Measurements from ENCODE around the gene BCAS3.

The BCAS3 gene

DNA sequence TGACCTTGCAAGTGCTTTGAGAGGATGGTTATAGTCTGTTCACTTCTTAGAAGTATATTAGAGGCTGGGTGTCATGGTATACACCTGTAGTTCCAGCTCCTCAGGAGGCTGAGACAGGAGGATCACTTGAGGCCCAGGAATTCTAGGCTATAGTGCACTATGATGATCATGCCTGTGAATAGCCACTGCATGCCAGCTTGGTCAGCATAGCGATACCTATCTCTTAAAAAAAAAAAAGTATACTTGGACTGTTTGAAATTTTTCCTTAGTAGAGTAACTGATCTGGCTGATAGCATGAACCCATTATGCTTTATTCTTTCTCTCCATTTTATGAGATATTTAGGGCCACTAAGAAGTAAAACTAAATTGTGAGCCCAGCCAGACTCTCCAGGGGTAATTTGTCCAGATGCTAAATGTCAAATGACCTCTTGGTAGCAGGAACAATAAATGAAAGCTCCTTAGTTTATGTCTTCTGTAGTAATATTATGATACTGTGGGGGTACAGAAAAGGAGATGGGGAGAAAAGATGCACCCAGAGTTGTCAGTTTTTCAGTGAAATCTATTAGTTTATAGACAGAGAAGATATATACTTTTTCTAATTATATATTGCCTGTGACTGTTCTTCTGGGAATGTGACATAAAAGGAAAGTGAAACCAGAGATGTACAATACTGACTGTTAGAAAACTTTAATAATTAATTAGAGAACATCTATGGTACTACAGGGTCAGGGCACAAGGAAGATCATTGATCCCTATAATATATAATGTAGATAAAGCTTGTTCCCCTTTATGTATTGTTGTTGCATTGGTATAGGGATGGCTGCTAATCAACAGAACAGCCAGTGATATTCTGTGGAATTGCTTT, 386.7 kb downstream of the BCAS3 start:
- no peak for DNase-seq (ENCODE audit: low read depth in 2 of 2)

DNA sequence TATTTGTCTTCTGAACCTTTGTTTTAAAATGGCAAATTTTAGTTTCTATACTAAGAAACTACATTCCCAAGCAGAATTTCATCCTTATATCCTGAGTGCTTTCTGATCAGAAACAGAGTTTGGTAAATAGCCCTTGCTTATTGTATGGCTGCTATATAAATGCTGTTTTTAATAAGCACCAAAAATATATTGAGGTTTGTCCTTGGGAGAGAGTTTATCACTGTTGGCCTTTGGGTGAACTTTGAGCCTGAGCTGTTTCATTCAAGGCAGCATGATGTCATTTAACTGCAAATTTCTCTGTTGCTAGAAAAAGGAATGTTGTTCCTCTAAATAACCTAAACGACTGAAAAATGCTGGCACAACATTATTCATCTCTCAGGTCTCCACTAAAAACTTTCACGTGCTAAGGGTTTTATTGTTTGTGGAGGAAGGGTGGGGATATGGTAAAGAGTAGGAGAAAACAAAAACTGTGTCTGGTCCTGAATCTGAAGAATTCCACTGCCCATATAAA, 387.7 kb downstream of the BCAS3 start:
- DNase-seq (ENCODE audit: low read depth in 2 of 2) = peak; percentile 5 to 10

DNA sequence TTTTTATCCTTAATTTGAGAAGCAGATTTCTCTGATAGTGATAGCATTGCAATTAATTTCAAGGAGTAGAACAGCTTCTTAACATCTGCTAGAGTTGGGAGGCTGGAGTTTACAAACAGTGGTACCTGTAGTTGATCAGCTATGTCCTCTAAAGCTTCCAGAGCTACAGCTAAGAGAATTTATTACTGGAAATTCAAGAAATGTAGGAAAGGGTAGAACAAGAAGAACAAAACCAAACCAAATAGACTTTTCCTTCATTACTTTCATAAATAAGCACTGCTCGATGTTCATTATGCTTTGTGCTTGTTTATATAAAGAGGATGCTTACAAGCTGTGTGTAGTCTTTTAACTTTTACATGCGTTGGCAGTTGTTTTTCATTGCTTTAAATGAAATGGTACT, 388.4 kb downstream of the BCAS3 start:
- no peak for DNase-seq (ENCODE audit: low read depth in 2 of 2)

DNA sequence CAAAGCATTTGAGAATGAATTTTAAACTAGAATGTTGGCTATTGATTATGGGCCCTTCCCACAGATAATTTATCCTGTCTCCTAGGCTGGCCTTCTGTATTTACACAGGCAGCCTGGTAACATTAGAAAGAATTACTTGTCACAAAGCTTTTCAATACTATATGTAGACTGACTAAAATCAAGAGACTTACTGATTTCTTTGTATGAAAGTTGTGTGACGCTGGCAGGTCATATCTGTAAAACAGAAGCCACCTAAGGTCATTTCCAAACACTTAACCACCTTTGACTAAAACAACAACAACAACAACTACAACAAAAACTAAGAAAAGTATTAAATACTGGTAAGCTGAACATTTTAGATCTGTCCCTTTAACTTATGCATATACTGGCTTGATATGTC, 393.0 kb downstream of the BCAS3 start:
- no peak for DNase-seq (ENCODE audit: low read depth in 2 of 2)

DNA sequence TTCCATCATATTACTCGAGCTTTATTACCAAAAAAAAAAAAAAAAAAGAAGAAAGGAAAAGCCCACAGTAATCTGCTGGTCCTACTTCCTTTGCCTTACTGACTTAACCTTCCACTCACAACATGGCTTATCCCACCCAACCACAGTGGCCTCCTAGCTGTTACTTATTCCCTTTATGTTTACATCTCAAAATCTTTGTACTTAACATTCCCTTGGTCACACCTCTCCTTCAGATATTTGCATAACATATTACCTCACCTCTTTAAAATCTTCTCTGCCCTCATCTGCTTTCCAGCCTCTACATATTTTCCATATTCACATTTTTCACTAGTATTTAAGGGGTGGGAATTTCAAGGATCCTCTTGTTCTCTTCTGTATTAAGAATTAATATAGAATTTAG, 395.0 kb downstream of the BCAS3 start:
- DNase-seq (ENCODE audit: low read depth in 2 of 2) = no peak

DNA sequence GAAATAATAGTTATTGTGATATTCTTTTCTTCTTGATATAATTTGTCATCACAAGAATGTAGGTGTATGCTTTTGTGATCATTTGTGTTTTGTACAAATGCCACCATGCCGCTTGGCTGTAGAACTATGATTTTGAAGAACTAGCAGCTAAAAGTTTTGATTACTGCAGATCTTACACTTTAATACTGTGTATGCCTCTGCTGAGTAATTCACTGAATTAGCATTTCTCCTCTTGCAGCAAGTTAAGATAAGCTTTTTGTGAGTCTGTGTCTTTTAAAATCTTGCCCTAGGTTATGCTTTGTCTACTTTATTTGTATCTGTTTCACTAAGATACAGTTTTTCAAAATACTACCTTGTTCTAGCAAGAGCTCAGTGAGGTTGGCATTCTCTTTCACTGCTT, 395.5 kb downstream of the BCAS3 start:
- DNase-seq (ENCODE audit: low read depth in 2 of 2) = no peak

DNA sequence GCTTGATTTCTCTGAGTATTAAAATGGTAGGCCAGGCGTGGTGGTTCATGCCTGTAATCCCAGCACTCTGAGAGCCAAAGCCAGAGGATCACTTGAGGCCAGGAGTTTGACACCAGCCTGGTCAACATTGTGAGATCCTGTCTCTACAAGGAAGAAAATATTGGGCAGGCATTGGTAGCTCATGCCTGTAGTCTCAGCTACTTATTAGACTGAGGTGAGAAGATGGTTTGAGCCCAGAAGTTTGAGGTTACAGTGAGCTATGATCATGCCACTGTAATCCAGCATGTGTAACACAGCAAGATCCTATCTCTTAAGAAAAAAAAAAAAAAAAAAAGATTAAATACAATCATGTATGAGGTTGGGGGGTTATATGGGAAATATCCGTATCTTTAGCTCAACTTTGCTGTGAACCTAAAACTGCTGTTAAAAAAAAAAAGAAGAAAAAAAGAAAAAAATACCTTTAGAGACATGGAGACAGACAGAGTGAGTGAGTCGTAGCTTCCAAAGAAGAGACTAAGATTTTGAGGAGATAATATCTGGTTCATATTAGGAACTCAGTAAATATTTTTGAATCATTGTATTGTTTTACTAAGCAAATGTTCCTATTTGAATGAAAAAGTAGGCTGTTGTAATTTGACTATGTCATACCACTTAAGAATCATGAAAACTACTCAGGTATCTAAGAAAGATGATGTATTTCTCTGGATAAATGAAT, 396.3 kb downstream of the BCAS3 start:
- DNase-seq (ENCODE audit: low read depth in 2 of 2) = no peak

DNA sequence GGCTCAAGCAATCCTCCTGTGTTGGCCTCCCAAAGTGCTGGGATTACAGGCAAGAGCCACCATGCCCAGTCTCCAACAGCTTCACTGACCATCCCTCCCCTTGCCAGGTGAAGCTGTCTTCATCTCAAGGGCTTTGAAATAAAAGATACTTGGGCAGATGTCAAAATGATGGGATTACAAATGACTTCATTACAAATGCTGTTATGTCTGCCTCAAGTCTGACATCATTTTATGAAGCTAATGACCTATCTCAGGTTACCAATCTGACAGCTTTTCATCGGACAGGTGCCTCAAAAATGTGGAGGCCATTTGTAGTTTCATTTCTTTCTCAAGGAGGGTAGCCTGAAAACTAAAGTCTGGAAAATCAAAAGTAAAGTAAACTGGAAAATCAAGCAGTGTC, 398.3 kb downstream of the BCAS3 start:
- no peak for DNase-seq (ENCODE audit: low read depth in 2 of 2)

DNA sequence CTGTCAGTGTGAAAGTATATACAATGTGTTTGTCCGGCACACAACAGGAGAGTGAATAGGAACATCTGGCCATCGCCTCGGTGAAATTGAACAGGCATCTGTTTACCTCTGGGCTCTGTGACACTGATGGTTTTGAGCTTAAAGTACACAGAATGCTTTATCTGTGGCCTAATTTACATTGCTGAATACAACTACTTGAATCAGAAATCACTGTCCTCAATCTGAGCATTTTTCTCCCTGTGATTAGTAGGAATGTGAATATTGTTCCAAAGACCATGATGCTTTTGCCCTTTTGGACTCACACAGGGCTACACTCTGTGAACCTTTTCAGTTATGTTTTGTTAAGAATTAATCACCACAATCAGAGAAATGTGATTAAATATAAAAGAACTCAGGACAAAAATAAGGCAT, 399.0 kb downstream of the BCAS3 start:
- no peak for DNase-seq (ENCODE audit: low read depth in 2 of 2)

DNA sequence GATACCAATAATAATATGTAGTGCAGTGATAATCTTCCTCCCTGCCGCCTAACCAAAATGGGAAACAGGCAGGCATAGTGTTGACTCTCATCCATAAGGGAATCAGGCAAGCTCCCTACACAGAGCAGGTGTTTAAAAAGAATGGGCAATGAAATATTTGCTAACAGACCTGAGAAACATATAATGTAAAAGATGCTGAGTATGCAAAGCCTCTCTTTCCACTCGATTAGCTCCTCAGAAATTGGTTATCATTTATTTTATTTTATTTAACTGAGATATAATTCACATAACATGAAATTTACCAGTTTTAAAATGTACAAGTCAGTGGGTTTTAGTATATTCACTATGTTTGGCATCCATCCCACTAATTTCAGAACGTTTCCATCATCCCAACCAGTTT, 404.3 kb downstream of the BCAS3 start:
- no peak for DNase-seq (ENCODE audit: low read depth in 2 of 2)

DNA sequence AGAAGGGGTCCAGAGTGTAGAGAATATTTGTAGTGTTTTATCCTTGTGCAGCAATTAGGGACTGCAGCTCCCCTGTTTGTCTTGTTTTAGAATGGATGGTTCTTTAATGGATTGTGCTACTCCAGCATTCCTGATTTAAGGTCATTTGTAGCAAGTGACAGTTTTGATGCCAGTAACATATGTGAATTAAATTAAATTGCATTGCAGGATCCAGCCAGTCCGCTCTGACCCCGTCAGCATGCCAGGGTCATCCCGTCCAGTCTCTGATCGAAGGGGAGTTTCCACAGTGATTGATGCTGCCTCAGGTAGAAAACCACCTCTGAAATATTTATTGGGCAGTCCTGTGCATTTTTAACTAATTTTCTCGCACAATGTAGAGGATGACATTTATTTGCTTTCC, 406.6 kb downstream of the BCAS3 start:
- no peak for DNase-seq (ENCODE audit: low read depth in 2 of 2)

DNA sequence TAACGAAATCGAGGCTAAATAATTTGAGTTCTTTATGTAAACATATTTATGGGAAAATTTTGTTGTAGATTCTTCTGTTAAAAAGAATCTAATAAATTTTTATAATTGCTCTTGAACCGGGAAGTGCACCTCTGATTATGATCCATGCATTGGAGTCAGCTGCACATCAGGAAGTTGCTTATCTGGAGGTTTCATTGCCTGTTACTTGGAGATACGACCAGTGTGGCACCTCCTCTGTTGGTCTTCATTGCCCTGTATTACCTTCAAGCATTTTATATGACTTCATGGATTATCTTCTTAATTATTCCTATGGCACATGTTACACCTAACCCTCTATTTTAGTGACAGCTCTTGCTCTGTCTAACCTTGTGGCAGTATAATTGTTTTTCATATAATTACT, 409.4 kb downstream of the BCAS3 start:
- DNase-seq (ENCODE audit: low read depth in 2 of 2) = no peak

DNA sequence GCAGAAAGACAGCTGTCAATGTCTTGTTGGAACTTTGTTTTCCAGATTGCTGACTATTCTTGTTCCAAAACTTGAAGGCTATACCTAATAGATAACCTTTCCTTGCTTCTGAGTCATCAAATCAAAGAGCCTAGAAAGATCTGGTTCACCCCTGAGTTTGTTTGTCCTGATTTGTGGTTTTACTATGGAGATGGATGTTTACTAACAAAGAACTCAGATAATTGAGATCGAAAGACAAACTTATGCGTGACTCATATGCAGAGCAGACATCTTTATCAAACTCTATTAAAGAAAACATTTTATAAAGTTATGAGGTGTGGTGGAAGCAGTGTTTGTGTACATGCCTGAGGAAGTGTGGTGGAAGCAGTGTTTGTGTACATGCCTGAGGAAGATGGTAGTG, 410.9 kb downstream of the BCAS3 start:
- no peak for DNase-seq (ENCODE audit: low read depth in 2 of 2)

DNA sequence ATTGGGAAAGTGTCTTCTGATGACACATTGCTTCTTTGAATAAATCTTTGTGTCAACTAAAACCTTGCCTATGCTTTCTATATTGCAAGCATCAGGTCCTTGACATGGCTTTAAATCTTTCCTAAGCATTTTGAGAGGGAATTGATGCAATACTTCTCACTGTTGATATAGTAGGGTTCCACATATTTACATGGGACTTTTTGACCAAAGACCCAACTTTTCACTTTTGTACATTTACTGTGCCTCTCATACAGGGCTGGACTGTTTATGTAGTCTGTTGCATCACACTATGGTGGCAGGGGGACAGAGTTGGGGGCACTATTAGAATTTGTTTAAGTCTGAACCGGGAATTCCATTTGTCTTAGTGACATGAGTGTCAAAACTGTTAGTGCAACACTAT, 413.4 kb downstream of the BCAS3 start:
- DNase-seq (ENCODE audit: low read depth in 2 of 2) = no peak

DNA sequence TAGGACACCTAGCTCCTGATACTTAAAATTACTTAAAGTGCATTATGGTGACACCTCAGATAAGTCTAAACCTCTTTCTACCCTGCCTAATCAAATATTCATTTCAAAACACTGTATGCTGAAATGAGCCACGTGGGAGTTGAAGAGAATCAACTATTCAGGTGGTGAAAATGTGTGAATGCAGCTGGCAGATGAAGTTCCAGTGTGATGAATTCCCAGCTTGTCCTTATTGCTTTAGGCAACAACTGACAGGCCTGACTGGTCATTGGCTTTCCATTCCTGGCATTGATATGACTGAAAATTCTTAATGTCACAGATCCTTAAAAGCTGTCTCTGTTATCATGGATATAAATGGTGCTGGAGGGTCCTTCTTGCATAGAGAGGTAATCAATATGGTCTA, 420.1 kb downstream of the BCAS3 start:
- no peak for DNase-seq (ENCODE audit: low read depth in 2 of 2)

DNA sequence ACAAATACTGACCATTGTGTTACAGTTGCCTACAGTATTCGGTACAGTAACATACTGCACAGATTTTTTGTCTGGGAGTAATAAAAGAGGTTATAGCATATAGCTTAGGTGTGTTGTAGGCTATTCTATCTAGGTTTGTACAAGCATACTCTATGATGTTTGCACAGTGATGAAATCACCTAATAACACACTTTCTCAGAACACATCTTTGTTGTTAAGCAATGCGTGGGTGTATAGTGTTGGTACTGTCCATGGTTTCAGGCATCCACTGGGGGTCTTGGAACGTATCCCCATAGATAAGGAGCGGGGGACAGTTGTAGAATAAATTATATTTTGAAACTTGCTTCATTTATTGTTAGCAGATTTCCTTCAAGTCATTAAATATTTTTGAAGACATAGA, 428.7 kb downstream of the BCAS3 start:
- no peak for DNase-seq (ENCODE audit: low read depth in 2 of 2)

DNA sequence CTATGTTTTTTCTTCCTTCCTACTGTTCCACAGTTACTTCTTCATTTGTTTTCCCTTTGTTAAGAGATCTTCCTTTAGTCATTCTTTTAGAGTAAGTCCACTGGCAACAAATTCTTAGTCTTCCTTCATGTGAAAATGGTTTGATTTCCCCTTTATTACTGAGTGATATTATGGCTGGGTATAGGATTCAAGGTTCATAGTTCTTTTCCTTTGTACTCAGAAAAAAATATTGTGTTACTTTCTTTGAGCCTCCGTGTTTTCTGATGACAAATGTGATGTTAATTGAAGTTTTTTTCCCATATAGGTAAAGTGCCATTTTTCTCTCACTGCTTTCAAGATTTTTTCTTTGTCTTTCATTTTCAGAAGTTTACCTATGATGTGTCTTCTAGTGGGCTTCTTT, 438.9 kb downstream of the BCAS3 start:
- no peak for DNase-seq (ENCODE audit: low read depth in 2 of 2)

DNA sequence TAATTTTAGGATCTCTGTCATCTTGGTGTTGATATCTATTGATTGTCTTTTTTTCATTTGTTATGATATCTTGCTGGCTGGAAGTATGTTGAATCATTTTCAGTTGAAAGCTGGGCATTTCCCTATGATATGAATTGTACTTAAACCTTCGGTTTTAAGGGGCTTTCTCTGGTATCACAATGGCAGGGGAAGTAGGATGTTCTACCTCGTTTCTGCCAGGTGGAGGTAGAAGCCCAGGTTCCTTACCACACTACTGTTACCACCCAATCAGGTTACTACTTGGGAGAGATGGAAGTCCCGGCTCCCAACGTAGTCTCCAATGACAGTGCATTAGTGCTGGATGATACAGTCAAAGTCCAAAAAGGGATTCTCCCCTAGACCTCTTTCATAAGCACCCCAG, 440.3 kb downstream of the BCAS3 start:
- no peak for DNase-seq (ENCODE audit: low read depth in 2 of 2)

DNA sequence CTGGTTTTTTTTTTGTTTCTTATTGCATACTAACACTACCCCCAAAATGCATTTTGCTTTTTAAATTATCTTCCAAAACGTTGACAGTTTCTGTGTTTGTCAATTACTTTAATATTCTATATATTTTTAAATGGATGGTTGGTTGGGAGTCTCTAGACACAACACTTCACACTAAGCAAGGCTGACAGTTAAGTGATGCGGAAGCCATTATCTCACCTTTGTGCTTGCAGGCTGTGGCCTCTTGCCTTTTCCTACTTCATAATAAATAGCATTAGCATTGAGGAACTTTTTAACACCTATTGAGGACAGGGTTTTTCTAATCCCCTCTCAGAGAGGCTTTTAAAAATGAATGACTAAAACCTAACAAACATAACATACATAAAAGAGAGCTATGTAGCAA, 441.2 kb downstream of the BCAS3 start:
- no peak for DNase-seq (ENCODE audit: low read depth in 2 of 2)

DNA sequence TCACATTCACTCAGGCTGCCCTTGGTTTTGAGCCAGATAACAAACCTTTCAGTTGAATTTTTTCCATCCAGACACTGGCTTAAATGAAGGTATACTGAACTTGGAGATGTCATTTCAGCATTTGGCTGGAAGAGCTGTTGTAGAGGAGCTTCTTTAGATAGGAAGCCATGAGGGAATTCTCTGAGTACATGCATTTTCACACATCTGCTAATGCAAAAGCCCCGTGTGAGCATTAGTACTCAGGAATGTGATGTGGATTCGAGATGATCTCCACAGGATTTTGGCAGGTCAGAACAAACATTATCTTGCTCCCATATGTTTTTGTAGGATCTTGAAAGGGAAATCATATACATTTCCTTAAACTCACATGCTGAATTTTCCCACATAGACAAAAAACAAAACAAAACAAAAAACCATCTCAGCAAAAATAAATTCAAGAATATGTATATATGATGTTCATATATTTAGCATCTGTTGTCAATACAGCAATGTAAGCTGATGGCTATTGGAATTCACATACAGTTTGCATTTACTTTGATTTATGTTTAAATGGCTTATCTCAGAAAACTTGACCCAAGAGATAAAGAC, 444.8 kb downstream of the BCAS3 start:
- peak; percentile 21 to 23 for DNase-seq (ENCODE audit: low read depth in 2 of 2)

DNA sequence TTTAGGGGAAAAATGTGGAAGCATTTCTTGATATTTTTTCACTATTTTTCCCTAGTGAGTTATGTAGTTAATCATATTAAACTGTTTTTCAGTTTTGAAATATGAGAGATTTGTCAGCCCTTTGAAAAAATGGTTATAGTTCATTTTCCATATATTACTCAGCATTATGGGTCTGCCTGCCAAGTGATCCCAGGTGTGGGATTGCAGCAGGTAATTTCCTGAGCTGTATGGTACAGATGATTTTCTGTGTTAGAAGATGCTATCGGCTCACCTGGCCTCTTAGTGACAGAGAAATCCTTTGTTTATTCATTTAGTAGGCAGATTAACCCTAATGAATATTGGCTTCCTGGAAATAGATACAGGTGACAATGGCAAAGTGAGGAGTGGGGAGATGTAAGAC, 446.9 kb downstream of the BCAS3 start:
- DNase-seq (ENCODE audit: low read depth in 2 of 2) = no peak

DNA sequence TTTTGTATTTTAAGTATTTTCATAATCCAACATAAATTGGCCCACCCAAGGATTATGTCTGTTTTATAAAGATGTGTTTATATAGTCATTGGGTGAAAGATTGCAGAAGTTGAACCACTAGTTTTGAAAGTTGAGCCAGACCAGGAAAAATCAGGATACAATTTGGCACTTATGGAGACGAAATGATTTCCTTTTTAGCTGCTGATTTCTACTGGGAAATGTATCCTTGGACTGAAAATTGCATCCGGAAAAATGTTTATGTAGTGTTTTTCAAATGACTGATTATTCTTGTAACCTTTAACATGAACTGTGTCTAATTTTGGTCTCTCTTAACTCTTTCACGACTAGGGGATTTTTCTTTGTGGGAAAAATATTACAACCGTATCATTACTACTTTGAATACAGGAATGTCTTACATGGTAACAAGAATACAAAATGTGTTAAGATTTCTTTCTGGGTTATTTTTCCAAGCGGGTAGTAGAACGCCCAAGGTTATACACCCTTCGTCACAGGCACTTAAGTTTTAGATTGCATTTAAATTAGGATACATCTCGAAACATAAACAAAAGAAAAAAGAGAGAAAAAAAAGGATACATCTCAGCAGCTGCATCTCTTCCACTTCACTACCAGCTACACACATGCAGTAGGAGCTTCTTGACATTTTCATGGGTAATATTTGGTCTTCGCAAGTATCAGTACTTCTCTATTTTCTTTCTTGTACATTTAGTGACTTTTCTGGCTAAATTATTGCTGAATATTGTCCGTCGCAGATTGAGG, 449.0 kb downstream of the BCAS3 start:
- DNase-seq (ENCODE audit: low read depth in 2 of 2) = no peak
